GM19099 (cell line): Measurements from ENCODE around the gene PAX1.

ENCODE experiments used
- POLR2A ChIP-seq: IDR thresholded peaks from 3 replicates; pipeline ENCODE4 v1.6.1; 2011; ENCODE audit warnings: low read depth; ENCODE audit not compliant: insufficient read length; ENCODE audit errors: extremely low read depth

PAX1 gene

GRCh38 chr20:21698494-21699215 lies 6.8 kb upstream of the PAX1 start:
- TF ChIP-seq POLR2A, result no peak

DNA sequence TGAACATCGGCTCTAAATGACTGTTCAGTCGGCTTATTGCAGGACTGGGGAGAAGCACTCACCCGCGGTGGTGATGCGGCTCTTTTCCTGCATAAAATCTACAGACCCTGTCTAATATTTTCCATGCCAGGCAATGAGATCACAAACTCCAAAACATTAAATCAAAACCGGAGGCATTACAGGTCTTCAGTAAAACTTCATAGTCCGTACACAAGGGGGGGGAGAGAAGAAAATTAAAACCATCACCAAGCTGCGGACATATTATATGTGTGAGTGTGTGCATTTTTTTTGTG lies 6.3 kb upstream of the PAX1 start:
- TF ChIP-seq POLR2A, result no peak

GRCh38 chr20:21701171-21701876 lies 4.1 kb upstream of the PAX1 start:
- TF ChIP-seq POLR2A, result no peak

DNA sequence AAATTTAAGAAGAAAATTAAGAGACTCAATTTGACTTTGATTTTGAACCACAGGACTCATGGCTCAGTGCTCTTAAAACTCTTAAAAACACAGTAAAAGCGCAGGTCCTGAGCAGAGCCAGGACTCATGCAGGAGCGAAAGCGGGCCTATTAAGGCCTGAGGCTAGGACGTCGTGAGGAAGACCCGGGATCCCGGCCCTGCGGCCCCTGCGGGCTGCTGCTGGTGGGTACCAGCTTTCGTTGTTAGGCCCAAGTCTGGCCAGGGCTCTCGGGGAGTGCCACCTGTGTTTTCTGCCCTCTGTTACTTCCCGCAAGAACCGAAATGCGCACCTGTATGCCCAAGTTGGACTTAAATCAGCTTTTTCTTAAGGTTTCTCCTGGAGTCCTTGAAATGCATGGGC lies 3.4 kb upstream of the PAX1 start:
- TF ChIP-seq POLR2A, result no peak

GRCh38 chr20:21702553-21703470 lies 2.7 kb upstream of the PAX1 start:
- TF ChIP-seq POLR2A, result no peak

DNA sequence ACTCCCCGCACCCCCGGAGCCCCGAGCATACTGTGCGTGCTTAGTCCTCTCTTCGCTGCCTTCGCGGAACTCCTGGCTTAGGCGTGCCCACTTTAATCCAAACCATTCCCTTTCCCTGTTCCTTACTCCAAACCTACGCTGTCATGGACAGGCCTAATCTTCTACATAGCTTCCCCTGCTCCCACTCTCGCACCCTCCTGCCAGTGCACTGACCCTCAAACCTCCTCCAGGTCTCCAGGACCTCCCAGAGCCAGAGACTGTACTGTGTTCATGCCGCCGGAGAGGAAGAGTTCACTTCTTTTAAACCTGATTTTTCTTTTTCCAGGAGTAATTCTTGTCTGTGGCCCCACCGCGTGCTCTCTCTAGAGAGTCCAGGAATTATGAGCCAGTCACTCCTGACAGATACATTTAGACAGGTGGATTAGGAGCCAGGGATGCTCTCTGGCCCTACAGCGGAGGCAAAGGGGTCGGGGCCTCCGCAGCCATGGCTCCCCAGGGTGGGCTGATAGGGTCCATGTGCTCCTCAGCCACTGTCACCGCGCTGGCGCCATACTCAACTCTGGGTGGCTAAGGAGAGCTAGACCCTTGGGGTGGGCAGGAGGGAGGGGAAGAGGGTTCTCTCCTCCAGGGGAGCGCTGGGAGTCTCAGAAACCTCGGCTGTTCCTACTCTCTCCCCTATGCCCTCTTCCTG lies 1.6 kb upstream of the PAX1 start:
- no peak for TF ChIP-seq POLR2A

DNA sequence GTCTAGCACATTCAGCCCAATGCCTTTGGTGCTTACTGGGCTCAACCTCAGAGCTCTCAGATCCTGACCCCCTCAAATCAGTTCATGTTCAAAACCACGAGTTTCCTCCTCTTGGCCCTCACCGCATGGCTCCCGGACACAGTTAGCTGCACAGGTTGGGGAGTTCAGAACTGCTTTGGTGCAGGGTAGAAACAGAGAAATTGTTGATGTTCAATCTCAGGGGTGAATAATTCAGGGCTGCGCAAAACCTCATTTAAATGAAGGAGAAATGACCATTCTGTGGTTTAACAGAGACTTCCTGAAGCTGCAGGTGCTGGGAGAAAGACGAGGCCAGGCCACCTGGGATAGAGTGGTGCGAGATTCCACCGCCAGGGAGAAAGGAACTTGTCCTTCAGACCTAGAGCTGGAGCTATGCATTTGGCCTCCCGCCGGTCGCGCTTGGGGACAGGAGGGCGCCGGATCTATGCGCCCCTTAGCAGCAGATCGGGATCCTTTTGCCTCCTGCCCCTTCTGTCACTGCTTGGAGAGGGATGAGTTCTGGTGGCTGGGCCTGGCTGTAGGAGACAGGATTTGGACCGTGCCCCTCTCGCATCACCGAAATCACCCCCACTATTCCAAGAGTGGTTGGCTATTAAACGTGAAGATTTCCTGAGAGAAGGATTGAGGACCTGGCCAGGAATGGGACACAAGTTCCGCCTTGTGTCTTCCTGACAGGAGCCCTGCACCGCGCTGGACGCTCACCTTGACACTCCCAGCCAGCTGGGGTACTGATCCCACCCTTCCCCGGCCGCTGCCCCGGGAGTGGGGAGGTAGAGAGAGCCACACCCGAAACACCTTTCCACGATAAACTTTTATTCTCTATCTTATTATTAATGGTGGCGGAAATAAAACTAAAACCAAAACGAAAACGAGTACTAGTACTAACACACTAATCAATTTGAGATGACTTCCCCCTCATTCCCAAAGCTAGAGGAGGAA lies 767 bp upstream of the PAX1 start:
- no peak for TF ChIP-seq POLR2A

DNA sequence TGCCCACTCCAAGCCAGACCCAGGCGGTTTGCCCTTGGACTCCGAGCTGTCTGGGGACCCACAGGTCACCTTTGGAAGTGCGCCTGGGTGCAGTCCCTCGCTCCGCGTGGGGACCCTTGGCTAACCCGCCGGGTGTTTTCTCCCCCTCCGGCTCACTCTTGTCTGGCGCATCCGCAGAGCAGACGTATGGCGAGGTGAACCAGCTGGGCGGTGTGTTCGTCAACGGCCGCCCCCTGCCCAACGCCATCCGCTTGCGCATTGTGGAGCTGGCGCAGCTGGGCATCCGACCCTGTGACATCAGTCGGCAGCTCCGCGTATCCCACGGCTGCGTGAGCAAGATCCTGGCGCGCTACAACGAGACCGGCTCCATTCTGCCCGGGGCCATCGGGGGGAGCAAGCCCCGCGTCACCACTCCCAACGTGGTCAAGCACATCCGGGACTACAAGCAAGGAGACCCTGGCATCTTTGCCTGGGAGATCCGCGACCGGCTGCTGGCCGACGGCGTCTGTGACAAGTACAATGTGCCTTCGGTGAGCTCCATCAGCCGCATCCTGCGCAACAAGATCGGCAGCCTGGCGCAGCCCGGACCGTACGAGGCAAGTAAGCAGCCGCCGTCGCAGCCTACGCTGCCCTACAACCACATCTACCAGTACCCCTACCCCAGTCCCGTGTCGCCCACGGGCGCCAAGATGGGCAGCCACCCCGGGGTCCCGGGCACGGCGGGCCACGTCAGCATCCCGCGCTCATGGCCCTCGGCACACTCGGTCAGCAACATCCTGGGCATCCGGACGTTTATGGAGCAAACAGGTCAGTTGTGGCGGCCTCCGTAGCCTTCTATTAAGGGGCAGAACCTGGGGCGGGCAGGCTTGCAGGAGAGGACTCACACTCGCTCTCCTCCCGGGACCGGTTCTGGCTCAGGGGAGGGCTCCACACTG lies 1.1 kb downstream of the PAX1 start:
- no peak for TF ChIP-seq POLR2A

- TF ChIP-seq POLR2A, result no peak
Observed at GRCh38 chr20:21707267-21707666, 1.8 kb downstream of the PAX1 start.

DNA sequence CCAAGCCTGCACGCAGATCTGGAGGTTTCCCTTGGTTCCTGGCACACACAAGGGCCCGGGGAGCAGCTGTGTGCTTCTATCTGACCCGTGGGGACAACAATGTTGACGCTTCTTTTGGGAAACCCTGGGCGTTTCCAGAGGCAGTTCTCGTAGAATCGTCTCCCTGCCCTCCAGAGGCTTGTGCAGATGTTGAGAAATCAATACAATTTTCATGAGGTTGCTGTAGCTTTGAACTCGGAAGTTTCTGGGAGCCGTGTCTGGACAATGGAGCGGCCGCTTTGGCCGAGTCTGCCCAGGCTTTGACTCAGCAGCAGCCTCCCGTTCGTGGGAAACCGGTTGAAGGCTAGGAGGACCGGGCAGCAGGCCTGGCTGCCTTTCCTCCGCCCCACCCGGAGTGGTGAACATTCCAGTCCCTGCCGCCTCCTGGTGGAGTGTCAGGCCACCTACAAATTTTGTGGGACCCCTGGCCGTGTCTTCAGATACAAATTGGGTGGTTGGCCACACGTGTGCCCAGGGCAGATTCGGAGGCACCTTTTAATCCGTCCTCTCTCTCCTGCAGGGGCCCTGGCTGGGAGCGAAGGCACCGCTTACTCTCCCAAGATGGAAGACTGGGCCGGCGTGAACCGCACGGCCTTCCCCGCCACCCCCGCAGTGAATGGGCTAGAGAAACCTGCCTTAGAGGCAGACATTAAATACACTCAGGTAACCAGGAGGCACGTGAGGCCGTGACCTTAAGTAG lies 2.7 kb downstream of the PAX1 start:
- no peak for TF ChIP-seq POLR2A

DNA sequence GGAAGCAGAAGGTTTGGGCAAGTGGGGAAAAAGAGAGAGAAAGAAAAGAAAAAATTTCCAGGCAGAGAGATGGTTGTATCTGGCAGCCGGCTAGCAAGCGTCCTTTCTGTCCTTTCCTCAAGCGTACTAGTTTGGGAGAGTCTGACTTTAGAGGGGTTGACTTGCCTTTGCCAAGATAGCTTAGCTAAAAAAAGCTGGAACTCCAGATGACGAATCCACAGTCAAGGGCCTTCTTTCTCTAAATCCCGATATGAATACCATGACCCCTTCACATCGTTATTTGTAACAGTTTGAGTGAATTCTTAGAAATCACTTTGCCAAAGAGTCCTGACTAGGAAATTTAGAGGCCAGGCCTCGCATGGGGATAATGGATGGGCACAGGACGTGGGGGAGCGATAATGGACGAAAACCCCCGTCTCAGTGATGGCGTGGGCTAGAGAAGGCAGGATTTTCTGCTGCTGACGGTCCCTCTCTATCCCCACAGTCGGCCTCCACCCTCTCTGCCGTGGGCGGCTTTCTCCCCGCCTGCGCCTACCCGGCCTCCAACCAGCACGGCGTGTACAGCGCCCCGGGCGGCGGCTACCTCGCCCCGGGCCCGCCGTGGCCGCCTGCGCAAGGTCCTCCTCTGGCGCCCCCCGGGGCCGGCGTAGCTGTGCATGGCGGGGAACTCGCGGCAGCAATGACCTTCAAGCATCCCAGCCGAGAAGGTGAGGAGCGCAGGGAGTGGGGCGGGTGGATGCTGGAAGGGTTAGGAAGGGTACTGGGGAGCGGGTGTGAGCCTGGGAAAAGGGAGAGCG lies 3.5 kb downstream of the PAX1 start:
- no peak for TF ChIP-seq POLR2A

GRCh38 chr20:21709535-21709904 lies 4.1 kb downstream of the PAX1 start:
- no peak for TF ChIP-seq POLR2A
